ENCODE measurements around the gene DENND1A.

GRCh38 chr9:123795336-123795735 lies 134.6 kb downstream of the DENND1A start:
- no peak for TF ChIP-seq CTCF (IDR thresholded peaks at IDR 0.05; ENCODE audit: insufficient read depth, low read depth, low read length)
- TF ChIP-seq EZH2 (IDR thresholded peaks at IDR 0.05; ENCODE audit: insufficient read depth, low read length): no peak

All from astrocyte (in vitro differentiated cells and primary cell).